ENCODE data around the gene MSRB2. TPM values are rescaled to one million over a fixed set of nuclear protein-coding genes. Genes with fewer than 3 reads are reported as not detected.

Gene MSRB2
- total and polyA plus RNA-seq, 2 donors (not counting 1 experiment from before 2014, with no cell fraction given), result 1.5 to 3.0 TPM

GRCh38 chr10:23156447-23157150 is 61.2 kb downstream of the MSRB2 start:
- peaks cover 8% of the 10 kb centered on the region for H3K4me1 Mint-ChIP-seq
- ChIA-PET POLR2A (no interaction called here), CTCF (interaction anchor here (0.6 to 3.8 kb wide), 8 partner anchors 12 to 1919 kb away, joined by 3 to 23 read pairs (median 4); no protein-coding TSS in a partner anchor)
- no peaks in the 10 kb centered on the region for H4K20me1 ChIP-seq (ENCODE audit: control insufficient read depth, insufficient read depth, low read length, poor library complexity, severe bottlenecking)
- DNase-seq, result no peak
- no peak for ATAC-seq (ENCODE audit: low read depth)
- no peak overlapping the region for H3K4me2 ChIP-seq (replicated peaks; ENCODE audit: low read depth, low read length, poor library complexity, severe bottlenecking)
- no peaks in the 10 kb centered on the region for H3K9me3 ChIP-seq (ENCODE audit: control extremely low read depth in 1 of 3, control insufficient read depth in 2 of 3, insufficient read depth in 1 of 3, low read length in 2 of 3)
- peaks cover 34% of the 10 kb centered on the region for H3K27me3 Mint-ChIP-seq
- no peak overlapping the region for H3K4me3 ChIP-seq (ENCODE audit: control extremely low read depth in 1 of 5, extremely low read depth in 1 of 5, insufficient read depth in 1 of 5, low read depth in 2 of 5, low read length in 4 of 5)
- no peak overlapping the region for H2AFZ ChIP-seq (ENCODE audit: insufficient read depth, low read depth, low read length, poor library complexity, severe bottlenecking)
- H3K9me3 Mint-ChIP-seq (ENCODE audit: insufficient read depth), result no peaks in the 10 kb centered on the region
- H3K9ac ChIP-seq (ENCODE audit: low read length), result no peak overlapping the region
- no peak overlapping the region for H3K4me3 Mint-ChIP-seq
- no peaks in the 10 kb centered on the region for H3K79me2 ChIP-seq (ENCODE audit: control insufficient read depth, insufficient read depth, low read length)
- 58% methylated on average over 5 of the region's 10 CpGs for WGBS (ENCODE audit: insufficient coverage)
- H3K27me3 ChIP-seq (replicated peaks in 1 of 4; ENCODE audit: control extremely low read depth in 1 of 4, control insufficient read depth in 3 of 4, insufficient read depth in 4 of 4, low read length in 3 of 4), result peaks cover 0 to 6% (median 0%) of the 10 kb centered on the region in 4 experiments
- TF ChIP-seq CTCF (IDR thresholded peaks at IDR 0.05) (no peak), EZH2 (IDR thresholded peaks at IDR 0.05; ENCODE audit: borderline replicate concordance, insufficient read depth, low read depth, low read length, poor library complexity, severe bottlenecking) (no peak)
- H3K36me3 ChIP-seq (replicated peaks in 1 of 2; ENCODE audit: control extremely low read depth in 1 of 2, control insufficient read depth in 1 of 2, extremely low read depth in 1 of 2, insufficient read depth in 2 of 2, low read length in 1 of 2), result no peaks in the 10 kb centered on the region
- no peak overlapping the region for H3K27ac Mint-ChIP-seq
- no peaks in the 10 kb centered on the region for H3K4me1 ChIP-seq (ENCODE audit: control insufficient read depth in 2 of 2, insufficient read depth in 2 of 2, low read length in 2 of 2)
- no peak overlapping the region for H3K27ac ChIP-seq (ENCODE audit: low read length in 2 of 2)
- intact Hi-C loops (cut with micrococcal nuclease), result no loop called here

- H3K27ac ChIP-seq (ENCODE audit: low read length in 2 of 2), result no peak overlapping the region
- H3K4me1 ChIP-seq (ENCODE audit: control insufficient read depth in 2 of 2, insufficient read depth in 2 of 2, low read length in 2 of 2), result no peaks in the 10 kb centered on the region
- no peaks in the 10 kb centered on the region for H3K9me3 Mint-ChIP-seq (ENCODE audit: insufficient read depth)
- peaks cover 38% of the 10 kb centered on the region for H3K27me3 Mint-ChIP-seq
- TF ChIP-seq EZH2 (IDR thresholded peaks at IDR 0.05; ENCODE audit: borderline replicate concordance, insufficient read depth, low read depth, low read length, poor library complexity, severe bottlenecking) (no peak), CTCF (IDR thresholded peaks at IDR 0.05) (no peak)
- H3K4me3 Mint-ChIP-seq, result no peak overlapping the region
- POLR2A ChIA-PET, result no interaction called here
- H3K4me3 ChIP-seq (ENCODE audit: control extremely low read depth in 1 of 5, extremely low read depth in 1 of 5, insufficient read depth in 1 of 5, low read depth in 2 of 5, low read length in 4 of 5), result no peak overlapping the region
- 55% methylated on average over 14 of the region's 14 CpGs for WGBS (ENCODE audit: insufficient coverage)
- no peaks in the 10 kb centered on the region for H4K20me1 ChIP-seq (ENCODE audit: control insufficient read depth, insufficient read depth, low read length, poor library complexity, severe bottlenecking)
- H2AFZ ChIP-seq (ENCODE audit: insufficient read depth, low read depth, low read length, poor library complexity, severe bottlenecking), result no peak overlapping the region
- no peak overlapping the region for H3K27ac Mint-ChIP-seq
- CTCF ChIA-PET, result interaction anchor here (0.7 to 3.8 kb wide), 12 partner anchors 11 to 1400 kb away, joined by 3 to 23 read pairs (median 4); no protein-coding TSS in a partner anchor
- H3K27me3 ChIP-seq (replicated peaks in 1 of 4; ENCODE audit: control extremely low read depth in 1 of 4, control insufficient read depth in 3 of 4, insufficient read depth in 4 of 4, low read length in 3 of 4), result peaks cover 0 to 9% (median 0%) of the 10 kb centered on the region in 4 experiments
- ATAC-seq (ENCODE audit: low read depth) (no peak), DNase-seq (no peak)
- peaks cover 8% of the 10 kb centered on the region for H3K4me1 Mint-ChIP-seq
- H3K79me2 ChIP-seq (ENCODE audit: control insufficient read depth, insufficient read depth, low read length), result no peaks in the 10 kb centered on the region
- intact Hi-C loops (cut with micrococcal nuclease), result no loop called here
- H3K4me2 ChIP-seq (replicated peaks; ENCODE audit: low read depth, low read length, poor library complexity, severe bottlenecking), result no peak overlapping the region
- no peak overlapping the region for H3K9ac ChIP-seq (ENCODE audit: low read length)
- no peaks in the 10 kb centered on the region for H3K9me3 ChIP-seq (ENCODE audit: control extremely low read depth in 1 of 3, control insufficient read depth in 2 of 3, insufficient read depth in 1 of 3, low read length in 2 of 3)
- no peaks in the 10 kb centered on the region for H3K36me3 ChIP-seq (replicated peaks in 1 of 2; ENCODE audit: control extremely low read depth in 1 of 2, control insufficient read depth in 1 of 2, extremely low read depth in 1 of 2, insufficient read depth in 2 of 2, low read length in 1 of 2)
Observed at GRCh38 chr10:23157239-23157681, 61.9 kb downstream of the MSRB2 start.
